LNCaP clone FGC (cell line): ENCODE results near the gene ZNF835.
A peak's percentile ranks its signal among the peaks of the same experiment; 100 is the strongest.

Experiments
- DNase-seq: peaks from one replicate; pipeline ENCODE4 v3.0.0-alpha.2; 2011; ENCODE audit warnings: low read depth
- H3K4me3 ChIP-seq: 2 replicates; pipeline ENCODE4 v1.5.1; 2011; ENCODE audit warnings: mild to moderate bottlenecking, low read depth, low read length, control low read depth
- TF ChIP-seq, protein P1 (sequence below): IDR thresholded peaks from 2 replicates; pipeline ENCODE4 v1.5.1; 2012; ENCODE audit warnings: mild to moderate bottlenecking; ENCODE audit not compliant: control insufficient read depth, insufficient read depth; ENCODE audit errors: extremely low read depth

ZNF835 gene

DNA sequence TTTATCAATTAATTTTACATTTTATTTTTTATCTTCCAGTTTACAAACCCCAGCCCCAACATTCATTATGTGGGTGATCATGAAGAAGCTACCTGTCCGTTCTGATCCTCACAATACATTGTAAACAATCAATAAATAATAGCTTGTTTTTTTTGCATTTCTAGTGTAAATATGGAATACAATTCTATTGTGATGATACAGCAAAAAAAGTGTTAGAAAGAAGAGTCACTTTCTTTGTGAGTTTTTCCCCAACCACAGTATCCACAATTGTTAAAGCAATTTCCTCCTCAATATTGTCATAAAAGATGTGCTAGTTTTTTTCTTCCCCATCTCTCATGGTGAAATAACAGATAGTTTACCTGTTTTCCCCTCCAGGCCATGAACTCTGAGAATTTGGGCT is 30.3 kb upstream of the ZNF835 start:
- TF ChIP-seq, protein P1, sequence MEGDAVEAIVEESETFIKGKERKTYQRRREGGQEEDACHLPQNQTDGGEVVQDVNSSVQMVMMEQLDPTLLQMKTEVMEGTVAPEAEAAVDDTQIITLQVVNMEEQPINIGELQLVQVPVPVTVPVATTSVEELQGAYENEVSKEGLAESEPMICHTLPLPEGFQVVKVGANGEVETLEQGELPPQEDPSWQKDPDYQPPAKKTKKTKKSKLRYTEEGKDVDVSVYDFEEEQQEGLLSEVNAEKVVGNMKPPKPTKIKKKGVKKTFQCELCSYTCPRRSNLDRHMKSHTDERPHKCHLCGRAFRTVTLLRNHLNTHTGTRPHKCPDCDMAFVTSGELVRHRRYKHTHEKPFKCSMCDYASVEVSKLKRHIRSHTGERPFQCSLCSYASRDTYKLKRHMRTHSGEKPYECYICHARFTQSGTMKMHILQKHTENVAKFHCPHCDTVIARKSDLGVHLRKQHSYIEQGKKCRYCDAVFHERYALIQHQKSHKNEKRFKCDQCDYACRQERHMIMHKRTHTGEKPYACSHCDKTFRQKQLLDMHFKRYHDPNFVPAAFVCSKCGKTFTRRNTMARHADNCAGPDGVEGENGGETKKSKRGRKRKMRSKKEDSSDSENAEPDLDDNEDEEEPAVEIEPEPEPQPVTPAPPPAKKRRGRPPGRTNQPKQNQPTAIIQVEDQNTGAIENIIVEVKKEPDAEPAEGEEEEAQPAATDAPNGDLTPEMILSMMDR: no peak
- H3K4me3 ChIP-seq: no peak overlapping the region
- DNase-seq: no peak

DNA sequence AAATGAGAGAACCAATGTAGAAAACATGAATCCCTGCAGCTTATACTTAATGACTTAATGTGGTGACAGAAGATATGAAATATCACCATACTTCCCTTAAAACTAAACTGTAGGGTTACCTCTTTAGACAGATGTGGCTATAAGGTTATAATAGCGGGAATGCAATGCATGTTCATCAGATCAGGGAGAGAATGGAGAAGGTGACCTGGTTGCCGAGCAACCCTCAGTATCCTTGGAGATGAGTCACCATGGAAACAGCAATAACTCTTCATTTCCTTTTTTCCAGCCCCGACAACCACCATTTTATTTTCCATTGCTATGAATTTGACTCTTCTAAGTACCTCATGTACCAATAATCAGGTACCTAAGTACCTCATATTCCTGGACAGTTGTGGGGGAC is 28.0 kb upstream of the ZNF835 start:
- DNase-seq: no peak
- TF ChIP-seq, protein P1: no peak
- no peak overlapping the region for H3K4me3 ChIP-seq

DNA sequence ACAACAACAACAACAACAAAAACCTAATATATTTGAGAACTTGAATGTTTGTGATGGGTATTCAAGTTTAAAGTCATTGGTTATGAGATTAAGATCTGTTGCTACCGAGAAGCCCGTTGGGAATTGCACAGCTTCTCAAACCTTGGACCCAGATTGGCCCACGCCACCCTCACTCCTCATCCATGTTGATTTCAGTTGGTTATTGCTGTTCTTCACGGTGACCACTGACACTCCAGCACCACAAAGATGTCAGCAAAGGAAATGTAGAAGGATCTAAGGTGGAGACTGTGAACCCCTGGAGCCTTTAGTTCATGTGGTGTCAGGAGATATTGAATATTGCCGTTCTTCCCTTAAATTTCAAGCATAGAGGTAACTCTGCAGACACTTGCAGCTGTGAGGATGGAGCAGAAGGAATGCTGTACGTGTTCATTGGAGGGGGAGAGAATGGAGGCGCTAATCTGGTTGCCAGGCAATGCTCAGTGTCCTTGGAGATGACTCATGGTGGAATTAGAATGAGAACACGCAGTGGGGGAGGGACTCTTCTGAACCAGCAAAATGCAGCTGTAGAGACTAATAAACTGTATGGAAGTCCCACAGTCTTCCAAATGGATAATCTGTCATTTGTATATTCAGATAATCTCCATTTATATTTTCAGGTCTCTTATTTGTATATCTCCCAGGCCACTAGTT is 20.8 kb upstream of the ZNF835 start:
- DNase-seq: no peak
- TF ChIP-seq, protein P1: no peak

DNA sequence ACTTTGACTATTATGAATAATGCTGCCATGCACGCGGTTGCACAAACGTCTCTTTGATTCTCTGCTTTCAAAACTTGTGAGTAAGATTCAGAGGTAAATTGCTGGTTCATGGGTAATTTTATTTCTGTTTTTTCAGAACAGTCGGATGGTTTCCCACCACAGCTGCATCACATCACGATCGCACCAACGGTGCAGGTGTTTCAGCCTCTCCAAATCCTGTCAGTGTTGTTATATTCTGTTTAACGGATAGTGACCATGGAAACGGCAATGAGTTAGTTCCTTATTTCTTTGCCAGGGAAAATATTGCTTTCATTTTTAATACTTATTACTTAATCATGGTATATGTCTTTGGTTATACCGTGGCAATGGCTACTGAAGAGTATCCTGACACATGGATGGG is 19.1 kb upstream of the ZNF835 start:
- H3K4me3 ChIP-seq: no peak overlapping the region
- TF ChIP-seq, protein P1: no peak
- DNase-seq: no peak

More for the DNA sequence above, 20.8 kb upstream of the ZNF835 start:
- H3K4me3 ChIP-seq: no peak overlapping the region

DNA sequence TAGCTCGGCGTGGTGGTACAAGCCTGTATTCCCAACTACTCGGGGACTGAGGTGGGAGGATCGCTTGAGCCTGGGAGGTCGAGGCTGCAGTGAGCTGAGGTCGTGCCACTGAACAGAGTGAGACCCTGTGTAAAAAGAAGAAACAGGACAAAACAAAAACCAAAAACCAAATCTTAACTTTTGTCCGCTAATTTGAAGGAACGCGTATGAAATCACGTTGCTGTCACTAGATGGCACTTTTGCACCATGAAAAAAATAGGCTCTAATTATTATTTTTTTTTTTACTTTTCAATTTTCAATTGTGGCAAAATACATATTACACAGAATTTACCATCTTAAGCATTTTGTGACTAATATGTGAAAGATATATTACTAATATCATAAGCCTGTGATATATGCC is 17.6 kb upstream of the ZNF835 start:
- no peak for DNase-seq
- no peak overlapping the region for H3K4me3 ChIP-seq
- TF ChIP-seq, protein P1: peak; percentile 49

DNA sequence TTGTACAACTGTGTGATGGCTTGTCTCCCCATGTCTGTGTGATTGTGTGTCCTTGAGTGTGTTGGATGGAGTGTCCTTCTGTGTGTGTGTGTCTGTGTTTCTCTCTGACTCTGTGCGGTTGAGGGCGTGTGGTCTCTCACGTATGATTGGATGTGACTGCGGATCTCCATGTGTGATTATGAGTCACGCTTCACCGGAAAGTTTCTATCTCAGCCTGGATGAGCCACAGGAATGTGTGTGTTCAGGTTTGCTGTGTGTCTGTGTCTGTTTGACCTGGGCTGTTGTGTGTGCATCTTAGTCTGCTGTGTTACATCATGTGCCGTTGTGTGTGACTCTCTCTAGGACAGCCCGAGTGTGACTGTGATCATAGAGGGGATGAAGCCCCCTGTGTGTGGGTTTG is 15.5 kb upstream of the ZNF835 start:
- H3K4me3 ChIP-seq: no peak overlapping the region
- no peak for DNase-seq

More for the DNA sequence above, 15.5 kb upstream of the ZNF835 start:
- TF ChIP-seq, protein P1: no peak
